Measurements from ENCODE around the gene SLC38A5. TPM values are rescaled to one million over a fixed set of nuclear protein-coding genes. Genes with fewer than 3 reads are reported as not detected.

The SLC38A5 gene
- total RNA-seq, 5 donors from 2014 or later (not counting 1 experiment from before 2014, with no cell fraction given) = 18.0 to 37.0 (median 26.5) TPM

- Mint-ChIP-seq H3K36me3 (no peaks in the 10 kb centered on the region), H3K27me3 (peaks cover 0 to 7% of the 10 kb centered on the region in 2 donors), H3K9me3 (no peaks in the 10 kb centered on the region), H3K4me3 (no peak overlapping the region), H3K4me1 (no peaks in the 10 kb centered on the region), H3K27ac (no peak overlapping the region)
- Histone ChIP-seq H3K36me3 (ENCODE audit: control insufficient read depth in 2 of 2, extremely low read depth in 1 of 2, insufficient read depth in 1 of 2, low read length in 1 of 2) (peaks cover 0 to 5% of the 10 kb centered on the region in 2 donors), H3K9me3 (no peaks in the 10 kb centered on the region), H3K27ac (ENCODE audit: low read length) (no peak overlapping the region), H3K27me3 (replicated peaks in 1 of 2; ENCODE audit: control insufficient read depth in 2 of 2, extremely low read depth in 1 of 2, insufficient read depth in 2 of 2, low read length in 1 of 2) (peaks cover 0 to 4% of the 10 kb centered on the region in 2 experiments), H3K4me3 (ENCODE audit: control insufficient read depth in 1 of 2, extremely low read depth in 1 of 2, low read length in 1 of 2) (no peak overlapping the region), H3K4me1 (ENCODE audit: control insufficient read depth in 1 of 2, extremely low read depth in 1 of 2, insufficient read depth in 2 of 2, low read length in 2 of 2) (no peaks in the 10 kb centered on the region)
- DNase-seq (no peak), ATAC-seq (replicated peaks in 1 of 4) (no peak)
- ChIA-PET POLR2A (no interaction called here), CTCF (no interaction called here)
- WGBS (ENCODE audit: insufficient coverage) = 100% methylated on average over 1 of the region's 9 CpGs
Observed at GRCh38 chrX:48489296-48489695, 19.2 kb upstream of the SLC38A5 start.

DNA sequence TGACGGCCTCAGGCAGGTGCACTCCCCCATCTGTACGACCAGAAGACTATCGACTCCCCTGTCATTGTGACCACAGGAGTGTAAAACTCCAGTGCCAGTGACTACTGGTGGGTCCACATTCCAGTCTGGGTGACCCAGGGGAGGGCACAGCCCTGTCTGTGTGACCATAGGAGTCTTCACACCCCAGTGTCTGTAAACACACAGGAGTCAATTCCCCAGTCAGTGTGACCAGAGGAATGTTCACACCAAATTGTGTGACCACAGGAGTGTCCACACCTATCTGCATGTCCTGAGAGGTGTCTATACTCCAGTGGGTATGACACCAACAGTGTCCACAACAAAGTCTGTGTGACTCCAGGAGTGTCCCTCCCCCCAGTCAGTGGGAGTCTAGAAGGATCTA lies 18.0 kb upstream of the SLC38A5 start:
- H3K4me3 ChIP-seq (ENCODE audit: control insufficient read depth in 1 of 2, extremely low read depth in 1 of 2, low read length in 1 of 2) = no peak overlapping the region
- H3K27ac ChIP-seq (ENCODE audit: low read length) = no peak overlapping the region
- H3K9me3 ChIP-seq = no peaks in the 10 kb centered on the region
- no peak for ATAC-seq (replicated peaks in 1 of 4)
- no peak for DNase-seq
- H3K4me1 ChIP-seq (ENCODE audit: control insufficient read depth in 1 of 2, extremely low read depth in 1 of 2, insufficient read depth in 2 of 2, low read length in 2 of 2) = no peaks in the 10 kb centered on the region
- WGBS (ENCODE audit: insufficient coverage) = 90% methylated on average over 2 of the region's 3 CpGs
- Mint-ChIP-seq H3K27me3 (peaks cover 0 to 7% of the 10 kb centered on the region in 2 donors), H3K27ac (no peak overlapping the region), H3K36me3 (no peaks in the 10 kb centered on the region), H3K4me3 (no peak overlapping the region), H3K9me3 (no peaks in the 10 kb centered on the region), H3K4me1 (no peaks in the 10 kb centered on the region)
- CTCF ChIA-PET = no interaction called here
- POLR2A ChIA-PET = no interaction called here
- peaks cover 0 to 4% of the 10 kb centered on the region in 2 experiments for H3K27me3 ChIP-seq (replicated peaks in 1 of 2; ENCODE audit: control insufficient read depth in 2 of 2, extremely low read depth in 1 of 2, insufficient read depth in 2 of 2, low read length in 1 of 2)
- H3K36me3 ChIP-seq (ENCODE audit: control insufficient read depth in 2 of 2, extremely low read depth in 1 of 2, insufficient read depth in 1 of 2, low read length in 1 of 2) = peaks cover 0 to 11% of the 10 kb centered on the region in 2 donors

DNA sequence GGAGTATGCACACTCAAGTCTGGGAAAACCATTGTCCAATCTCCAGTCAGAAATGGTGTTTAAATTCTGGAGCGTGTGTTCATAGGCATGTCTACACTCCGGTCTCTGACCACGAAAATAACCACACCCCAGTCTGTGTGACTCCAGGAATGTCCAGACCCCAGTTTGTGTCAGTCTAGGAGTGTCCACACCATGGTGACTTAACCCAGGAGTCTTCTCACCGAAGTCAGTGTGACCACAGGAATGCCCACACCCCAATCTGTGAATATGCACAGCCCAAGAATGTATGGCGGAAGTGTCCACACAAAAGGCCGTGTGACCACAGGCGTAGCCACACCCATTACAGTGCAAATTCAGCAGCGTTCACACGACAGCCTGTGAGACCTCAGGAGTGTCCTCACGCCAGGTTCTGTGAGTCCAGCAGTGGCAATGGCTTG lies 17.3 kb upstream of the SLC38A5 start:
- ATAC-seq (replicated peaks in 1 of 4) = no peak
- DNase-seq = no peak
- no peak overlapping the region for H3K4me3 Mint-ChIP-seq

GRCh38 chrX:48482526-48482925 lies 12.5 kb upstream of the SLC38A5 start:
- Mint-ChIP-seq H3K4me3 (no peak overlapping the region), H3K4me1 (peaks cover 5 to 11% (median 10%) of the 10 kb centered on the region in 3 donors), H3K27me3 (peaks cover 0 to 1% of the 10 kb centered on the region in 2 donors), H3K36me3 (peaks cover 13% of the 10 kb centered on the region), H3K27ac (no peak overlapping the region), H3K9me3 (no peaks in the 10 kb centered on the region)
- DNase-seq (no peak), ATAC-seq (replicated peaks in 1 of 4) (no peak)
- WGBS (ENCODE audit: insufficient coverage) = no CpG with 5 or more reads among the region's 7 CpGs
- Histone ChIP-seq H3K4me3 (ENCODE audit: control insufficient read depth in 1 of 2, extremely low read depth in 1 of 2, low read length in 1 of 2) (no peak overlapping the region), H3K9me3 (no peaks in the 10 kb centered on the region), H3K4me1 (ENCODE audit: control insufficient read depth in 1 of 2, extremely low read depth in 1 of 2, insufficient read depth in 2 of 2, low read length in 2 of 2) (peaks cover 0 to 5% of the 10 kb centered on the region in 2 experiments), H3K27me3 (replicated peaks in 1 of 2; ENCODE audit: control insufficient read depth in 2 of 2, extremely low read depth in 1 of 2, insufficient read depth in 2 of 2, low read length in 1 of 2) (no peaks in the 10 kb centered on the region), H3K27ac (ENCODE audit: low read length) (no peak overlapping the region), H3K36me3 (ENCODE audit: control insufficient read depth in 2 of 2, extremely low read depth in 1 of 2, insufficient read depth in 1 of 2, low read length in 1 of 2) (peaks cover 4 to 36% of the 10 kb centered on the region in 2 donors)
- POLR2A ChIA-PET = no interaction called here
- CTCF ChIA-PET = no interaction called here

More for the DNA sequence above, 17.3 kb upstream of the SLC38A5 start:
- ChIA-PET CTCF (no interaction called here), POLR2A (no interaction called here)
- no CpG with 5 or more reads among the region's 10 CpGs for WGBS (ENCODE audit: insufficient coverage)
- Histone ChIP-seq H3K36me3 (ENCODE audit: control insufficient read depth in 2 of 2, extremely low read depth in 1 of 2, insufficient read depth in 1 of 2, low read length in 1 of 2) (peaks cover 4 to 16% of the 10 kb centered on the region in 2 donors), H3K27ac (ENCODE audit: low read length) (no peak overlapping the region), H3K27me3 (replicated peaks in 1 of 2; ENCODE audit: control insufficient read depth in 2 of 2, extremely low read depth in 1 of 2, insufficient read depth in 2 of 2, low read length in 1 of 2) (no peaks in the 10 kb centered on the region), H3K9me3 (no peaks in the 10 kb centered on the region), H3K4me3 (ENCODE audit: control insufficient read depth in 1 of 2, extremely low read depth in 1 of 2, low read length in 1 of 2) (no peak overlapping the region), H3K4me1 (ENCODE audit: control insufficient read depth in 1 of 2, extremely low read depth in 1 of 2, insufficient read depth in 2 of 2, low read length in 2 of 2) (no peaks in the 10 kb centered on the region)
- no peaks in the 10 kb centered on the region for H3K9me3 Mint-ChIP-seq
- no peak overlapping the region for H3K27ac Mint-ChIP-seq
- H3K36me3 Mint-ChIP-seq = no peaks in the 10 kb centered on the region
- H3K27me3 Mint-ChIP-seq = peaks cover 0 to 7% of the 10 kb centered on the region in 2 donors
- H3K4me1 Mint-ChIP-seq = no peaks in the 10 kb centered on the region

- Mint-ChIP-seq H3K9me3 (no peaks in the 10 kb centered on the region), H3K36me3 (peaks cover 16% of the 10 kb centered on the region), H3K27me3 (peaks cover 0 to 12% of the 10 kb centered on the region in 2 donors), H3K4me1 (peaks cover 16 to 26% (median 25%) of the 10 kb centered on the region in 3 donors), H3K4me3 (no peak overlapping the region), H3K27ac (no peak overlapping the region)
- Histone ChIP-seq H3K4me3 (ENCODE audit: control insufficient read depth in 1 of 2, extremely low read depth in 1 of 2, low read length in 1 of 2) (no peak overlapping the region), H3K27me3 (replicated peaks in 1 of 2; ENCODE audit: control insufficient read depth in 2 of 2, extremely low read depth in 1 of 2, insufficient read depth in 2 of 2, low read length in 1 of 2) (no peaks in the 10 kb centered on the region), H3K36me3 (ENCODE audit: control insufficient read depth in 2 of 2, extremely low read depth in 1 of 2, insufficient read depth in 1 of 2, low read length in 1 of 2) (peaks cover 4 to 33% of the 10 kb centered on the region in 2 donors), H3K4me1 (ENCODE audit: control insufficient read depth in 1 of 2, extremely low read depth in 1 of 2, insufficient read depth in 2 of 2, low read length in 2 of 2) (peaks cover 4 to 16% of the 10 kb centered on the region in 2 experiments), H3K27ac (ENCODE audit: low read length) (no peak overlapping the region), H3K9me3 (no peaks in the 10 kb centered on the region)
- ATAC-seq (replicated peaks in 1 of 4) = no peak
- ChIA-PET POLR2A (no interaction called here), CTCF (interaction anchor here in 1 of 2 donors (0.7 kb wide), 1 partner anchor 39 kb away, joined by 3 read pairs; no protein-coding TSS in a partner anchor)
- 83% methylated on average over 3 of the region's 3 CpGs for WGBS (ENCODE audit: insufficient coverage)
- DNase-seq = no peak
Observed at GRCh38 chrX:48480583-48480982, 10.5 kb upstream of the SLC38A5 start.

DNA sequence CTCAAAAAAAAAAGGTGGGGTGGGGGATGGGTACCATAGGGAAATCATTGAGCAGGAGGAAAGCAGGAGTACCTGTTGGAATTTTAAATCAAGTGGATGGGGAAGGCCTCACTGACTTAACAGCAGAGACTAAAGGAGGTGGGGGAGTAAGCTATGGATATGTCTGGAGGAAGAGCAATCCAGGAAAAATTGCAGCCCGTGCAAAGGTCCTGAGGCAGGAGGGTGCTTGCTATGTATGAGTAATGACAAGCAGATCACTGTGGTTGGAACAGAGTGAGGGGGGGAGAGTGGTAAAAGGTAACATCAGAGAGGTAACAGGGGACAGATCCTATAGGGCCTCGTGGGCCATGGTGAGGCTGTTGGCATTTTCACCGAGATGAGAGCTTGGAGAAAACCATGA lies 10.1 kb upstream of the SLC38A5 start:
- H3K27me3 Mint-ChIP-seq = peaks cover 0 to 12% of the 10 kb centered on the region in 2 donors
- no peak overlapping the region for H3K4me3 Mint-ChIP-seq
- no peak for DNase-seq
- Histone ChIP-seq H3K27me3 (replicated peaks in 1 of 2; ENCODE audit: control insufficient read depth in 2 of 2, extremely low read depth in 1 of 2, insufficient read depth in 2 of 2, low read length in 1 of 2) (no peaks in the 10 kb centered on the region), H3K9me3 (no peaks in the 10 kb centered on the region), H3K4me3 (ENCODE audit: control insufficient read depth in 1 of 2, extremely low read depth in 1 of 2, low read length in 1 of 2) (no peak overlapping the region), H3K27ac (ENCODE audit: low read length) (no peak overlapping the region), H3K4me1 (ENCODE audit: control insufficient read depth in 1 of 2, extremely low read depth in 1 of 2, insufficient read depth in 2 of 2, low read length in 2 of 2) (peaks cover 4 to 16% of the 10 kb centered on the region in 2 experiments), H3K36me3 (ENCODE audit: control insufficient read depth in 2 of 2, extremely low read depth in 1 of 2, insufficient read depth in 1 of 2, low read length in 1 of 2) (peaks cover 4 to 31% of the 10 kb centered on the region in 2 donors)
- POLR2A ChIA-PET = no interaction called here
- 94% methylated on average over 3 of the region's 3 CpGs for WGBS (ENCODE audit: insufficient coverage)
- no peak for ATAC-seq (replicated peaks in 1 of 4)
- peaks cover 16% of the 10 kb centered on the region for H3K36me3 Mint-ChIP-seq
- H3K9me3 Mint-ChIP-seq = no peaks in the 10 kb centered on the region
- H3K27ac Mint-ChIP-seq = no peak overlapping the region
- CTCF ChIA-PET = interaction anchor here in 1 of 2 donors (0.7 kb wide), 1 partner anchor 40 kb away, joined by 3 read pairs; no protein-coding TSS in a partner anchor
- peaks cover 18 to 29% (median 25%) of the 10 kb centered on the region in 3 donors for H3K4me1 Mint-ChIP-seq
